ENCODE data around the gene CYSTM1.

- TF ChIP-seq EZH2 (IDR thresholded peaks at IDR 0.05; ENCODE audit: low read depth): no peak
- TF ChIP-seq, protein P1, sequence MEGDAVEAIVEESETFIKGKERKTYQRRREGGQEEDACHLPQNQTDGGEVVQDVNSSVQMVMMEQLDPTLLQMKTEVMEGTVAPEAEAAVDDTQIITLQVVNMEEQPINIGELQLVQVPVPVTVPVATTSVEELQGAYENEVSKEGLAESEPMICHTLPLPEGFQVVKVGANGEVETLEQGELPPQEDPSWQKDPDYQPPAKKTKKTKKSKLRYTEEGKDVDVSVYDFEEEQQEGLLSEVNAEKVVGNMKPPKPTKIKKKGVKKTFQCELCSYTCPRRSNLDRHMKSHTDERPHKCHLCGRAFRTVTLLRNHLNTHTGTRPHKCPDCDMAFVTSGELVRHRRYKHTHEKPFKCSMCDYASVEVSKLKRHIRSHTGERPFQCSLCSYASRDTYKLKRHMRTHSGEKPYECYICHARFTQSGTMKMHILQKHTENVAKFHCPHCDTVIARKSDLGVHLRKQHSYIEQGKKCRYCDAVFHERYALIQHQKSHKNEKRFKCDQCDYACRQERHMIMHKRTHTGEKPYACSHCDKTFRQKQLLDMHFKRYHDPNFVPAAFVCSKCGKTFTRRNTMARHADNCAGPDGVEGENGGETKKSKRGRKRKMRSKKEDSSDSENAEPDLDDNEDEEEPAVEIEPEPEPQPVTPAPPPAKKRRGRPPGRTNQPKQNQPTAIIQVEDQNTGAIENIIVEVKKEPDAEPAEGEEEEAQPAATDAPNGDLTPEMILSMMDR (conservative IDR thresholded peaks at IDR 0.05): no peak
These were observed 9.7 kb upstream of the CYSTM1 start for GRCh38 chr5:140165101-140165922.
